Endodermal cell (in vitro differentiated cells): ENCODE measurements around the gene RPS10. TPM values are rescaled to one million over a fixed set of nuclear protein-coding genes. Genes with fewer than 3 reads are reported as not detected.

Source experiments
- DNase-seq: peaks from one replicate; pipeline ENCODE4 v3.0.0-alpha.2; 2017
- H3K27ac ChIP-seq: 2 replicates; pipeline ENCODE4 v1.5.1; 2013; ENCODE audit warnings: mild to moderate bottlenecking, low read depth, low read length, moderate library complexity
- H3K27me3 ChIP-seq: 2 replicates; pipeline ENCODE4 v1.6.1; 2013; ENCODE audit warnings: mild to moderate bottlenecking, low read length, moderate library complexity; ENCODE audit not compliant: insufficient read depth, control insufficient read depth, poor library complexity, severe bottlenecking
- H3K36me3 ChIP-seq: 2 replicates; pipeline ENCODE4 v1.7.0; 2013; ENCODE audit warnings: mild to moderate bottlenecking, low read length, moderate library complexity; ENCODE audit not compliant: control insufficient read depth, insufficient read depth
- H3K4me1 ChIP-seq: one replicate; pipeline ENCODE4 v1.7.0; 2013; ENCODE audit warnings: low read length; ENCODE audit not compliant: control insufficient read depth, insufficient read depth
- H3K4me3 ChIP-seq: 2 replicates; pipeline ENCODE4 v1.5.1; 2013; ENCODE audit warnings: mild to moderate bottlenecking, low read length, moderate library complexity
- H3K9ac ChIP-seq: 2 replicates; pipeline ENCODE4 v1.6.1; 2013; ENCODE audit warnings: mild to moderate bottlenecking, low read length, moderate library complexity; ENCODE audit not compliant: poor library complexity, severe bottlenecking; ENCODE audit errors: extremely low read depth
- H3K9me3 ChIP-seq: 2 replicates; pipeline ENCODE4 v1.6.1; 2013; ENCODE audit warnings: mild to moderate bottlenecking, low read length, moderate library complexity; ENCODE audit not compliant: control insufficient read depth
- H3K27ac Mint-ChIP-seq: 2 replicates; pipeline ENCODE4 v1.8.0; 2020; ENCODE audit warnings: mixed read lengths
- H3K27me3 Mint-ChIP-seq: 2 replicates; pipeline ENCODE4 v1.8.0; 2021; ENCODE audit warnings: mild to moderate bottlenecking, mixed read lengths; ENCODE audit not compliant: insufficient read depth
- H3K36me3 Mint-ChIP-seq: 2 replicates; pipeline ENCODE4 v1.8.0; 2020; ENCODE audit warnings: low read depth, mixed read lengths
- H3K4me1 Mint-ChIP-seq: 2 replicates; pipeline ENCODE4 v1.8.0; 2020; ENCODE audit warnings: mixed read lengths
- H3K4me3 Mint-ChIP-seq: 2 replicates; pipeline ENCODE4 v1.8.0; 2020; ENCODE audit warnings: mild to moderate bottlenecking, moderate library complexity, mixed read lengths
- H3K9me3 Mint-ChIP-seq: 2 replicates; pipeline ENCODE4 v1.8.0; 2020; ENCODE audit warnings: mild to moderate bottlenecking, mixed read lengths
- CTCF ChIP-seq: fragments of 200-600 bp; sonication (generic); conservative IDR thresholded peaks from 2 replicates; pipeline ENCODE4 v1.5.0; 2021; ENCODE audit warnings: antibody characterized with exemption, mild to moderate bottlenecking
- WGBS, 2 experiments: methylation state at CpG; one replicate each; pipeline versions ENCODE4 v1.1.5 to v1.1.7; 2013; ENCODE audit warnings: missing lambda C conversion rate in 2 of 2, mixed read lengths in 1 of 2; ENCODE audit not compliant: insufficient coverage in 1 of 2, insufficient read length in 1 of 2; 5-methylcytosine and 5-hydroxymethylcytosine counted together
- total RNA-seq, 2 donors: library from RNA; stranded (reverse); fragmentation: NEBNext Ultra II Directional in 1 of 2; extraction: Animal tissue kit (Norgen Biotek cat#: 25700) in 1 of 2; gene quantifications; 2 replicates in 1 of 2; 3 replicates in 1 of 2; pipeline ENCODE4 v1.2.1, GENCODE V29; 2021

The RPS10 gene
- total RNA-seq, 2 donors from 2014 or later = 1,892 to 2,030 TPM

- Mint-ChIP-seq H3K4me3 (no peak overlapping the region), H3K4me1 (peaks cover 6% of the 10 kb centered on the region), H3K9me3 (no peaks in the 10 kb centered on the region), H3K36me3 (no peaks in the 10 kb centered on the region), H3K27ac (no peak overlapping the region), H3K27me3 (no peaks in the 10 kb centered on the region)
- no peak overlapping the region for H3K4me3 ChIP-seq
- H3K27me3 ChIP-seq = no peaks in the 10 kb centered on the region
- H3K36me3 ChIP-seq = no peaks in the 10 kb centered on the region
- no peaks in the 10 kb centered on the region for H3K4me1 ChIP-seq
- H3K9me3 ChIP-seq = peaks cover 4% of the 10 kb centered on the region
- no peak for DNase-seq
- no peak overlapping the region for H3K27ac ChIP-seq
- WGBS, 2 experiments = 83 to 90% methylated on average over 3 to 4 of the region's 4 CpGs
- TF ChIP-seq CTCF = no peak
- H3K9ac ChIP-seq = no peak overlapping the region
These were observed 19.5 kb upstream of the RPS10 start for GRCh38 chr6:34445313-34445860.

GRCh38 chr6:34441526-34441925, 15.7 kb upstream of the RPS10 start:
- Mint-ChIP-seq H3K36me3 (peaks cover 2% of the 10 kb centered on the region), H3K9me3 (peaks cover 24% of the 10 kb centered on the region)

DNA sequence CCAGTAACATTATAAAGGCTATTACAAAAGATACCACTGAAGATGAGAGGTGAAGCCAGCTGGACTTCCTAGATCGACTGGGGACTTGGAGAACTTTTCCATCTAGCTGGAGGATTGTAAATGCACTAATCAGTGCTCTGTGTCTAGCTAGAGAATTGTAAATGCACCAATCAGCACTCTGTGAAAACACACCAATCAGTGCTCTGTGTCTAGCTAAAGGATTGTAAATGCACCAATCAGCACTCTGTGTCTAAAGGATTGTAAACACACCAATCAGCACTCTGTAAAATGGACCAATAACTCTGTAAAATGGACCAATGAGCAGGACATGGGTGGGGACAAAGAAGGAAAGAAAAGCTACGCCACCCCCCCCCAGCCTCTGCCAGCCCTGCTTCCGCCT, 13.6 kb upstream of the RPS10 start:
- H3K9me3 ChIP-seq = no peaks in the 10 kb centered on the region
- Mint-ChIP-seq H3K4me3 (no peak overlapping the region), H3K4me1 (no peaks in the 10 kb centered on the region), H3K36me3 (peaks cover 2% of the 10 kb centered on the region), H3K9me3 (peaks cover 29% of the 10 kb centered on the region), H3K27ac (no peak overlapping the region), H3K27me3 (no peaks in the 10 kb centered on the region)
- no peak overlapping the region for H3K4me3 ChIP-seq
- H3K36me3 ChIP-seq = no peaks in the 10 kb centered on the region
- no peaks in the 10 kb centered on the region for H3K4me1 ChIP-seq
- DNase-seq = no peak
- TF ChIP-seq CTCF = no peak
- WGBS, 2 experiments = 91 to 100% methylated on average over 1 of the region's 3 CpGs
- H3K9ac ChIP-seq = no peak overlapping the region
- H3K27ac ChIP-seq = no peak overlapping the region
- H3K27me3 ChIP-seq = no peaks in the 10 kb centered on the region

More at GRCh38 chr6:34441526-34441925, 15.7 kb upstream of the RPS10 start:
- WGBS, 2 experiments = 83 to 89% methylated on average over 3 to 5 of the region's 5 CpGs
- H3K9me3 ChIP-seq = peaks cover 4% of the 10 kb centered on the region
- H3K4me1 ChIP-seq = no peaks in the 10 kb centered on the region
- no peak overlapping the region for H3K9ac ChIP-seq
- no peak overlapping the region for H3K4me3 ChIP-seq
- H3K27ac ChIP-seq = no peak overlapping the region
- Mint-ChIP-seq H3K4me1 (no peaks in the 10 kb centered on the region), H3K27ac (no peak overlapping the region), H3K4me3 (no peak overlapping the region), H3K27me3 (no peaks in the 10 kb centered on the region)
- no peaks in the 10 kb centered on the region for H3K36me3 ChIP-seq
- no peaks in the 10 kb centered on the region for H3K27me3 ChIP-seq
- no peak for TF ChIP-seq CTCF
- no peak for DNase-seq
